ENCODE measurements around the gene BPIFA1. TPM values are rescaled to one million over a fixed set of nuclear protein-coding genes. Genes with fewer than 3 reads are reported as not detected.

Gene BPIFA1
- total and polyA plus RNA-seq, 12 donors = not detected

GRCh38 chr20:33191955-33192354 is 43.8 kb upstream of the BPIFA1 start:
- intact Hi-C loops (cut with DNase I) = no loop called here
- Histone ChIP-seq H3K4me1 (replicated peaks in 1 of 2) (no peaks in the 10 kb centered on the region), H3K36me3 (replicated peaks in 1 of 2) (no peaks in the 10 kb centered on the region), H3K27me3 (no peaks in the 10 kb centered on the region), H3K27ac (no peak overlapping the region), H3K9me3 (replicated peaks in 1 of 3) (no peaks in the 10 kb centered on the region), H3K4me3 (no peak overlapping the region)
- WGBS, 4 donors = 76 to 87% (median 82%) methylated on average over 1 of the region's 1 CpG
- DNase-seq = no peak
- TF ChIP-seq CTCF (IDR thresholded peaks at IDR 0.05) = no peak
- no peak for TF ChIP-seq POLR2A (IDR thresholded peaks at IDR 0.05)

- Histone ChIP-seq H3K27me3 (no peaks in the 10 kb centered on the region), H3K4me3 (no peak overlapping the region), H3K27ac (no peak overlapping the region), H3K9me3 (replicated peaks in 1 of 3) (no peaks in the 10 kb centered on the region), H3K36me3 (replicated peaks in 1 of 2) (no peaks in the 10 kb centered on the region), H3K4me1 (replicated peaks in 1 of 2) (no peaks in the 10 kb centered on the region)
- intact Hi-C loops (cut with DNase I) = no loop called here
- TF ChIP-seq POLR2A (IDR thresholded peaks at IDR 0.05) (no peak), CTCF (IDR thresholded peaks at IDR 0.05) (no peak)
- no peak for DNase-seq
- WGBS, 4 donors = 51 to 62% (median 58%) methylated on average over 8 of the region's 8 CpGs
Measured at GRCh38 chr20:33192912-33193501, 42.8 kb upstream of the BPIFA1 start.

- H3K36me3 ChIP-seq (replicated peaks in 1 of 2) = no peaks in the 10 kb centered on the region
- no peak for DNase-seq
- no peak overlapping the region for H3K4me3 ChIP-seq
- H3K9me3 ChIP-seq (replicated peaks in 1 of 3) = no peaks in the 10 kb centered on the region
- intact Hi-C loops (cut with DNase I) = no loop called here
- no peaks in the 10 kb centered on the region for H3K4me1 ChIP-seq (replicated peaks in 1 of 2)
- H3K27me3 ChIP-seq = no peaks in the 10 kb centered on the region
- TF ChIP-seq POLR2A (IDR thresholded peaks at IDR 0.05) (no peak), CTCF (IDR thresholded peaks at IDR 0.05) (no peak)
- WGBS, 4 donors = 61 to 76% (median 67%) methylated on average over 2 to 3 of the region's 3 CpGs
- H3K27ac ChIP-seq = no peak overlapping the region
Measured at GRCh38 chr20:33199026-33199425, 36.8 kb upstream of the BPIFA1 start.

GRCh38 chr20:33202451-33202850 is 33.3 kb upstream of the BPIFA1 start:
- Histone ChIP-seq H3K36me3 (replicated peaks in 1 of 2) (no peaks in the 10 kb centered on the region), H3K9me3 (replicated peaks in 1 of 3) (no peaks in the 10 kb centered on the region), H3K27me3 (no peaks in the 10 kb centered on the region), H3K4me1 (replicated peaks in 1 of 2) (no peaks in the 10 kb centered on the region), H3K27ac (no peak overlapping the region), H3K4me3 (no peak overlapping the region)
- DNase-seq = no peak
- intact Hi-C loops (cut with DNase I) = no loop called here
- 45 to 60% (median 51%) methylated on average over 4 of the region's 4 CpGs for WGBS, 4 donors
- TF ChIP-seq CTCF (IDR thresholded peaks at IDR 0.05) (no peak), POLR2A (IDR thresholded peaks at IDR 0.05) (no peak)
